ENCODE data around the gene TAS1R1. TPM values are rescaled to one million over a fixed set of nuclear protein-coding genes. Genes with fewer than 3 reads are reported as not detected.

The TAS1R1 gene
- total RNA-seq, 1 donor from 2014 or later, result not detected

- Histone ChIP-seq H3K4me3 (ENCODE audit: low read depth, low read length) (no peak overlapping the region), H3K27me3 (ENCODE audit: control insufficient read depth, insufficient read depth, low read length) (peaks cover 6% of the 10 kb centered on the region), H3K36me3 (ENCODE audit: control insufficient read depth, insufficient read depth, low read length) (no peaks in the 10 kb centered on the region)
- no peak for DNase-seq (ENCODE audit: low read depth)
- TF ChIP-seq, protein P1, sequence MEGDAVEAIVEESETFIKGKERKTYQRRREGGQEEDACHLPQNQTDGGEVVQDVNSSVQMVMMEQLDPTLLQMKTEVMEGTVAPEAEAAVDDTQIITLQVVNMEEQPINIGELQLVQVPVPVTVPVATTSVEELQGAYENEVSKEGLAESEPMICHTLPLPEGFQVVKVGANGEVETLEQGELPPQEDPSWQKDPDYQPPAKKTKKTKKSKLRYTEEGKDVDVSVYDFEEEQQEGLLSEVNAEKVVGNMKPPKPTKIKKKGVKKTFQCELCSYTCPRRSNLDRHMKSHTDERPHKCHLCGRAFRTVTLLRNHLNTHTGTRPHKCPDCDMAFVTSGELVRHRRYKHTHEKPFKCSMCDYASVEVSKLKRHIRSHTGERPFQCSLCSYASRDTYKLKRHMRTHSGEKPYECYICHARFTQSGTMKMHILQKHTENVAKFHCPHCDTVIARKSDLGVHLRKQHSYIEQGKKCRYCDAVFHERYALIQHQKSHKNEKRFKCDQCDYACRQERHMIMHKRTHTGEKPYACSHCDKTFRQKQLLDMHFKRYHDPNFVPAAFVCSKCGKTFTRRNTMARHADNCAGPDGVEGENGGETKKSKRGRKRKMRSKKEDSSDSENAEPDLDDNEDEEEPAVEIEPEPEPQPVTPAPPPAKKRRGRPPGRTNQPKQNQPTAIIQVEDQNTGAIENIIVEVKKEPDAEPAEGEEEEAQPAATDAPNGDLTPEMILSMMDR (IDR thresholded peaks at IDR 0.05; ENCODE audit: insufficient read depth, low read length, poor library complexity, severe bottlenecking), result no peak
Observed at GRCh38 chr1:6510493-6510892, 44.6 kb upstream of the TAS1R1 start.

DNA sequence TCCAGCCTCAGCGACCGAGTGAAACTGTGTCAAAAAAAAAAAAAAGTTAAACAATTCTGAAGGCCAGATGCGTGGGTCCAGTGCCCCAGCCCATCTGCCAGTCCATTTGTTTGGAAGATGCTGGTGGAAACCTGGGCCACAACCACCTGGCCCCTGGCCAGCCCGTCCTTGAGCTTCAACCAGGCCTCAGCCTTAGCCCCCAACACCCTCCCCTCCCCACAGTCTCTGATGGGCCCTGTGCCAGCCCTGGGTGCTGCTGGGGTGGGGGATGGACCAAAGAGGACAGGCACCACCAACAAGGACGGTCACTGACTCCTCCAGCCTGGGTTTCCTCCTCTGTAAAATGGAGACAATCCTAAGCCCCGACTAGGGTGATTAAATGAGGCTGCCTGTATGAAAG lies 44.1 kb upstream of the TAS1R1 start:
- TF ChIP-seq, protein P1 (IDR thresholded peaks at IDR 0.05; ENCODE audit: insufficient read depth, low read length, poor library complexity, severe bottlenecking), result no peak
- H3K27me3 ChIP-seq (ENCODE audit: control insufficient read depth, insufficient read depth, low read length), result peaks cover 6% of the 10 kb centered on the region
- H3K36me3 ChIP-seq (ENCODE audit: control insufficient read depth, insufficient read depth, low read length), result no peaks in the 10 kb centered on the region
- no peak overlapping the region for H3K4me3 ChIP-seq (ENCODE audit: low read depth, low read length)
- no peak for DNase-seq (ENCODE audit: low read depth)

GRCh38 chr1:6511561-6512244 lies 43.4 kb upstream of the TAS1R1 start:
- no peak overlapping the region for H3K4me3 ChIP-seq (ENCODE audit: low read depth, low read length)
- no peaks in the 10 kb centered on the region for H3K36me3 ChIP-seq (ENCODE audit: control insufficient read depth, insufficient read depth, low read length)
- H3K27me3 ChIP-seq (ENCODE audit: control insufficient read depth, insufficient read depth, low read length), result peaks cover 6% of the 10 kb centered on the region
- TF ChIP-seq, protein P1 (IDR thresholded peaks at IDR 0.05; ENCODE audit: insufficient read depth, low read length, poor library complexity, severe bottlenecking), result no peak
- no peak for DNase-seq (ENCODE audit: low read depth)

DNA sequence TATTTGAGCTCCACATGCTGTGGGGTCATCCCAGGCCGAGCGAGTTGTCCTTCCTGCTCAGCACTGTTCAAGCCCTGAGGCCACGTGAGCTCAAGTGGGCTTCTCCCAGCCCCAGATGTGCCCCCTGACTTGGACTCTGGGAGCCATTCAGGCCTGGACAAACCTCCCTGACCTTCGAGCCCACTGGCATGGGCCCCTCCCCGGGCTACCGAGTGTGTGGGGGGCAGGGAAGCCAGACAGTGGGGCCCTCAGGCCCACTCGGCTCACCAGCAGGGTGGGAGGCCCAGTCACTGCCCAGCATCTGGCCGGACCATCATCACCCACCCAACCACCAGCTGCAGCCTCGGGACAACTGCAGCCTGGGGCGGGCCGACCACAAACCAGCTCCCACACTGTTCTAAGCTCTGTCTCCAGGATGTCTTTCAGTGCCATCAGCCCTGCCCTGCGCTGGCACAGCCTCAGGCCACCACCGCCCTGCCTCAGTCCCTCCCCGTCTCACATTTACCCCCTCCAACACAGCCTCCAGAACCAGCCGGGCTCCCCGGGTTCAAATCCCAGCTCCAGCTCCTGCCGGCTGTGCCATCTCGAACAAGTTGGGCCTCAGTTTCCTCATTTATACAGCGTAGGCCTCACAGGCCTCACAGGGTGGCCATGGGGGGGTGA lies 42.7 kb upstream of the TAS1R1 start:
- Histone ChIP-seq H3K27me3 (ENCODE audit: control insufficient read depth, insufficient read depth, low read length) (peaks cover 6% of the 10 kb centered on the region), H3K36me3 (ENCODE audit: control insufficient read depth, insufficient read depth, low read length) (no peaks in the 10 kb centered on the region), H3K4me3 (ENCODE audit: low read depth, low read length) (no peak overlapping the region)
- DNase-seq (ENCODE audit: low read depth), result no peak
- TF ChIP-seq, protein P1 (IDR thresholded peaks at IDR 0.05; ENCODE audit: insufficient read depth, low read length, poor library complexity, severe bottlenecking), result no peak

DNA sequence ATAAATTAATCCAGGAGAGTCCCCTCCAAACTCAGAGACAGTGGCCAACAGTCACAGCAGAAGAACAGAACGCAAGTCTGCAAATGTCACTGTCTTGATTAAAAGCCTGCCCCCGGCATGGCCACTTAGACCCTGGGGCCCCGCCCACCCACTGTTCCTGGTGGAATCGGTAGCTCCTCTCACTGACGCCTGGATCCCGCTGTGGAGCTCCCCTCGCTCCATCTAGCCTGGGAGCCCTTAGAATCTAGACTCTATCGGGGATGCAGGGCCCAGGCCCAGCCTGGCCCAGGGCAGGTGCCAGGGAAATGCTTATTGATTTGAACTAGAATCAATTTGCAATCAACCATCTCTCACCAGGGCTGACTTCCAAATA lies 42.2 kb upstream of the TAS1R1 start:
- DNase-seq (ENCODE audit: low read depth), result no peak

More for the DNA sequence above, 42.2 kb upstream of the TAS1R1 start:
- TF ChIP-seq, protein P1 (IDR thresholded peaks at IDR 0.05; ENCODE audit: insufficient read depth, low read length, poor library complexity, severe bottlenecking), result no peak
- Histone ChIP-seq H3K4me3 (ENCODE audit: low read depth, low read length) (no peak overlapping the region), H3K27me3 (ENCODE audit: control insufficient read depth, insufficient read depth, low read length) (peaks cover 4% of the 10 kb centered on the region), H3K36me3 (ENCODE audit: control insufficient read depth, insufficient read depth, low read length) (no peaks in the 10 kb centered on the region)

Data from kidney epithelial cell (primary cell).